Fibroblast of upper back skin (primary cell): ENCODE results near the gene TRDMT1.
"Not testable (repeated sequence)": the region's sequence is repeated elsewhere in the genome, so short reads cannot be mapped to it uniquely, and the experiment has no call there.

Source experiments
- DNase-seq: peaks from one replicate; pipeline ENCODE4 v3.0.0-alpha.2; 2013

Gene TRDMT1

DNA sequence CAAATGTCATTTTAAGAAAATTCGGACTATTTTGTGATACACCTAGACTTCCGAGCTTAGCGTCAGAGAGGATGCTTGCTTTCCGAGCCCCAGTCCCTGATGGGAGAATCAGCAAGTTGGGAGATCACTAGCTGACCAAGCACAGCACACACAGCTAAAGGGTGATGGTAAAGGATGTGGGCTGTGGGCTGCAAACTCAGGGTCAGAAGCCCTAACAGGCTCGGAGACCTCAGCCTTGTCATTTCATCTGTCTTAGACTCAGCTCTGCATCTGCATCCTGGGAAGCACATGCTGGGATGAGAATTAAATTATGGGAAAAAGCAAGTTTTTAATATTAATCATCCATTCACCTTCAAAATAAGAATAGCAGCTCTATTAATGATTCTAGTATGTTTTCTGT lies 75.1 kb downstream of the TRDMT1 start:
- no peak for DNase-seq

DNA sequence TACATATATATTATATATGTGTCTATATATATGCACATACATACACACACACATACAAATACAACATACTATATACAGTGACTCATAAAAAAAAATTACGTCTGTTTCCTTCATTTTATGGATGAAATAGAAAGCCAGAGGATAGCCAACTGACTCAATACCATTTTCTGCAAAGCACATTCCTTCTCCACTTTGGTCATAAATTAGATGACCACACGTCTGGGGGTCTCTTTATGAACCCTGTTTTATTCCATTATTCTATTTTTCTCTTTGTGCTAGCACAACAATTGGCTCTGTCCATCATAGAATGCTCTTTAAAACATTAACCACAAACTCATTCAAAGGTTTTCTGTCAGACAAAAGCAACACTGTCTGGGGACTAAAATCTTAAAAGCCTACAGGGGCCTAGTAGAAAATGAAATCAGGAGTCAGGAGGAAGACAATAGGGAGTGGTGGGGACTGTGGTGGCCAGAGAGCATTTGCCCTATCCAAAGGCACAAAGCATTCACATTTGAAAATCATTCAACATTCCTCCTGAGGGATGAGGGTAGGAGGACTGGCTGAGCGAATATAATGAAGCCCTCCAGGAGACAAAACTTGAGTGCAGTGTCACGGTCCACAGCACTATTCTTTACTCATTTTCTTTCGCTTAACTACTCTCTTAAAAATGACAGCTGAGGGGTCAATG lies 76.1 kb downstream of the TRDMT1 start:
- peak; percentile 54 for DNase-seq

DNA sequence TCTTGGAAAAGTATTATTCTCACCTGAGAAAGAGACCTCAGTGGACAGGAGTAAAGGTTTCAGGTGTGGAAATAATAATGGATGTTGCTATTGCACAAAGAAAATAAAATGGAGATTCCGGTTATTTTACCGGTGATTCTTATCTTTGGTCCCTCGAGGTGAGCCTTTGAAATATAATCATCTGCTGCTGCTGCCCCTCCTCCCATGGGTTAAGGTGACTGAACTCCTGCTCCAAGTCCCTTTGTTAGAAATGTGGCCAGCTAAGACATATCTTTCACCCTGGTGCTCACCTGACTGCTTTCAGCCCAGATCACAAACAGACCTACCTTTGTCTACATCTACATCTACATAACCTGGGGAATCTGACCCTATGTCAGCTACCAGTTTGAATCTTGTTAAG lies 77.5 kb downstream of the TRDMT1 start:
- DNase-seq: no peak

DNA sequence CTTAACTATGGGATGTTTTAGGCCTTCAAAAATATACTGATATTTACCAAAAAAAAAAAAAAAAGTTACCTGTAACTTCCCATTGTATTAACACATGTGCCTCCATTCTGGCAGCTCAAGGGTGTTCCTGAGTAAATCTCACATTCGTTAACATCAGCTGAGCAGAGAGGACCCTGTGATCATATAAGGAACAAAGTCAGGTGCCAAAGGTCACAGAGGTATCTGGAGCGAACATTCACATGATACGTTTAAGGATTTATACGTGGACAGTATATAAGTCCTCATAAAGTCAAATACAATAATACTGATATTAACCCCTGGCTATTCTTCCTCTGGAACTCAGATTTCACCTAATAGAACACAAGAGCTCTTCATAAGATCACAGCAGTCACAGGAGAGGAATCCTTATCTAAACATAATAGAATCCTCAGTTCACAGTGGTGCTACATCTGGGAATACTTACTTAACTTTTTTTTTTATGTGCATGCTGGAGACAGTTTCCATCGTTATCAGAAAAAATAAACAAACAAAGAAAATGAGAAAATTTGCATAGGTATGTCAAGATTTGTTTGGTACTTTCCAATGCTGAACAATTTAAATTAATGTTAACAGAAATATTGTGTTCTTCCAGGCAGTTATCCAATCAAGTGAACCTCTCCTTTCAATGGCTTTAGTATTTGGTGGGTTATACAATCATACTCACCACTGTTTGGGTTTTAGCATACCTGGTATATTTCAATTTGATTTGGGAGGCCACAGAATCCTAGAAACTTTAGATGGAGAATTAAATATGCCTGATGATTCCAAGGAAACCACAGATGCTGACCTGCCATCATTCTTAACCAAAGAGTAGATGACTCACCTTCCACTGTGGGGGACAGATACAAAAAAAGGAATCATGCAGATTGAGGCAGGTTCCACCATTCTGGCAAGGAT lies 78.5 kb downstream of the TRDMT1 start:
- peak; percentile 89 for DNase-seq

DNA sequence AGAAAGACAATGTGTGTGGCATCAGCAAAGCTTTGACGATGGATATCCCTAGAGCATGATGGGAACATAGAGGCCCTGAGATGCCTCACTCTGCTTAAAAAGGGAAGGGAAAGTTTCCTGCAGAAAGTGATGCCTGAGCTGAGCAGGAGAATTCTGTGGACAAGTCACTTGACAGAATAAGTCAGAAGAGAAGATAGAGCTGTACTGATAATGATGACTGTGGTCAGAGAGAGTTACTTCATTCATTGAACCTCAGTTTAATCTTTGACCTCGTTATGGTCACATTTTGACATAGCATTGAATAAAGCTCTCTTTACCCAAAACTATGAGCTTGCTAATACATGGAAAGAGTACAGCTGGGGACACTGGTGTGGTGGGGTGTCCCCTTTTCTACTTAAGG lies 79.4 kb downstream of the TRDMT1 start:
- DNase-seq: no peak

DNA sequence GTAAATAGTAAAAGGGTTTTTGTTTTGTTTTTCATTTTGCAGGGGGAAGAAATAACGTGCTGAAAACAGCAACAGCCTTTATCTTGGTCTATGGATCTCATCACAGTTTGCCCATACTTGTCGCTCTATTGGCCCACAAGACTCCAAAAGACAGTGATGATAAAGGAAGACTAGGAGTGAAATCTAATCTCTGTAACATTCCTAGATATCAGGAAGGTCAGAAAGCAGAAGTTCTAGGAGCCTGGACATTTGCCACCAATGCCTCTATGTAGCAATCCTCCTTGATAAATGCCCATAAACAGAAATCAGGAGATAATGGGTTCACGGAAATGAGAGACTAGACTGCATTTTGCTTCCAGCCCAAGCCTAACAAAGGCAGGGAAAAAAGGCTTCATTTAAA lies 80.8 kb downstream of the TRDMT1 start:
- DNase-seq: no peak

DNA sequence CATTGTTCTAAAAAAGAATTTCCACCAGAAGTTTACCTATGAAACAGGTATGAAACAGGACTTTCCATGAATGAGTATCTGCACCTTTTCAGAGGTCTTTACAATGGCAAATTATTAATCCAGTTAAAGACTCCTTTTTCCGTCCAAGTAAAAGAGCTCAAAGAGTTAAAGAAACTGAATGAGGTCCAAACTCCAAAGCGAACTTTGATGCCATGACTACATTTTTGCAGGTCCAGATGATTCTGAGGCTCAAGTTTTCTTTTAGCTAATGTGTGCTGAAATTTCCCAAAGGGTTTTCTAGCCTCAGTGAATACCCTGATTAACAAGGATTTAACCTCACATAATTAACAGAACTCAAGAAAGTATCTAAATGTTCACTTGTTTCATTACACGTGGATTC lies 81.6 kb downstream of the TRDMT1 start:
- no peak for DNase-seq

DNA sequence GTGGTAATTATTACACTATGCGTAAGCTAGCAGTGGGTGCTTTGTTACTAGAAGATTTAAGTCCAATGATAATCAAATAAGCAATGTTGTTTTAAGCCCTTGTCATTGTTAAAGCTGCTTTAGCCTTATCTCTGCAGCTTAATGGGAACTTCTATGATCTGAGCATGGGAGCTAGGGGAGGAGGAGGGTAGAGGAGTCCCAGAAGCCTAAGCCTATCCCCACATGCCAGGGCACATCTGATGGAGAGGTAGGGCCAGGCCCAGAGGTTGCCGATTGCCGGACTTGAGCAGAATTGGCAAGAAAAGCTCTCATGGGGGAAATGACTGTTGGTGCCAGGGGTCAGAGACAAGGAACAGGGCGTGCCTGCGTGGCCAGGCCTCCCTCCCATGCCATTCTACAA lies 85.3 kb downstream of the TRDMT1 start:
- DNase-seq: no peak

DNA sequence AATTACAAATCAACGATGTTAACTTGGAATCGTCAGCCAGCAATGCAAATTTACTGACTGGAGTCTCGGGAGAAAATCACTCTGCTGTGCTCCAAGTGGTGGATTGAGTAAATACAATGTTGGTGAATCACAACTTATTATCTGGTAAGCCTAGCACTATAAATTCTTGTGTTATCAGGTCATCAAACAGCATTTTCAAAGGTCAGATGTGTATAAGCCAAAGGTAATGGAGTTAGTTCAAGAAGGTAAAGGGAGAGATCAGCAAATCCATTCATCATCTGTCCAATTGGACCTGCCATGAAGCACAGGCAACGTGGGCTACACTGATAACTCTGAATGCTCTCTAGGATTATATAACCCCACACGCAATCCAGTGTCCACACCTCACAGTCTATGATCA lies 85.8 kb downstream of the TRDMT1 start:
- peak; percentile 50 for DNase-seq

DNA sequence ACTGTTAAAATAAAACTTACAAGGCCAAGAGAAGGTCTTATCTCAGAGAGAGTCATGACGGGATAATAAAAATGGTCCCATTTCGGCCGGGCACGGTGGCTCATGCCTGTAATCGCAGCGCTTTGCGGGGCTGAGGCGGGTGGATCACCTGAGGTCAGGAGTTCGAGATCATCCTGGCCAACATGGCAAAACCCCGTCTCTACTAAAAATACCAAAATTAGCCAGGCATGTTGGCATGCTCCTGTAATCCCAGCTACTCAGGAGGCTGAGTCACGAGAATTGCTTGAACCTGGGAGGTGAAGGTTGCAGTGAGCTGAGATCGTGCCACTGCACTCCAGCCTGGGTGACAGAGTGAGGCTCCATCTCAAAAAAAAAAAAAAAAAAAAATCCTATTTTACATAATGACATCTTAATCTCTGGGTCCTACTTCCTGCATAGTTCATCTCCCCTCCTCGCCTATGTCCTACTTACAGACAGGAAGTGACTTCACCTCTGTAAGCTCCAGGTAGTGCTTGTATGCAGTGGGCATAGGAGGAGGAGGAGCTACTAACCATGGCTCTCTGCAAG lies 86.5 kb downstream of the TRDMT1 start:
- DNase-seq: not testable (repeated sequence)

DNA sequence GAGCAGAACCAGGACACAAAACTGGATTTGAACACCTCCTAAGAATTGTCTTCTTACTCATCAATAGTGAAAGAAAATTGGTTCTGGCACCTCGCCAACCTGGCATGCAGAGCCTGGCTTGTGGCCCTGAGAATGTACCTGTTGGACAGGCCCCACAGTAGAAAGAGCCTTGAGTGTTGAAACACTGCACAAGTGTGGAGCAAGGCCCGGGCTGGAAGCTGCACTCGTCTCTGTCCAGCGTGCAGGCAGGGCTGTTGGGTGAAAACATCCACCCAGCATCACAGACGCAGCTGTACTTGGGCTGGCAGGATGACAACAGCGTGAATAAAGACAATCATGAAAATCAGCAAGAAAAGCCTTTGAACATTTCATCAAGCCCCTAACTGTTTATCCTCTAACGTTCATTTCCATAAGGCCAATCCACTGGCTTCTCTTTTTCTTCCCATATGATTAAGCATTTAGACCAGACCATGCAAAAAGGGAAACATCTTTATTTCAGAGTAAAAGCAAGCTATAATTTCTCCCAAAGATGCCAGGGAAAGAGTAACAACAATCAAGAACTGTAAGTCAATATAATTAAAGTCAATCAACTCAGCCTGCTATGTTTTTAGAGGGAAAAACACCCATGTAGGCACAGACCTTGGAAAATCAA lies 87.5 kb downstream of the TRDMT1 start:
- DNase-seq: peak; percentile 62

DNA sequence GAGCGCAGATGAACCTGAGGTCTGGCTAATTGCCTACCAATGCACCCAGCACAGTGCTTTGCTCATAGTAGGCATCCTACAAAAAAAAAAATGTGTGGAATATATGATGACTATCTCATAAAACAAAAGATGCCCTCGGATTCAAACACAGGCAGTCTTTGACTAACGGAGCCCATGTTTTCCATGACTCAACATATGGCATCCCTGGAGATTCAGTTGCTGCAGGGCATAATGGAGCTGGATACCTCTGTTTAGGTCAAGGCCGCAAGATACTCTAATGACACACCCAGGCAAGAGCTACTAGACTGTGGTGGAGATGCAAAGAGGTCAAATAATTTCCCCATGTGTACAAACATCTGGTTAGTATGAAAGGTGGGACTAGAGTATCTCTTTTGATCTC lies 88.1 kb downstream of the TRDMT1 start:
- no peak for DNase-seq

DNA sequence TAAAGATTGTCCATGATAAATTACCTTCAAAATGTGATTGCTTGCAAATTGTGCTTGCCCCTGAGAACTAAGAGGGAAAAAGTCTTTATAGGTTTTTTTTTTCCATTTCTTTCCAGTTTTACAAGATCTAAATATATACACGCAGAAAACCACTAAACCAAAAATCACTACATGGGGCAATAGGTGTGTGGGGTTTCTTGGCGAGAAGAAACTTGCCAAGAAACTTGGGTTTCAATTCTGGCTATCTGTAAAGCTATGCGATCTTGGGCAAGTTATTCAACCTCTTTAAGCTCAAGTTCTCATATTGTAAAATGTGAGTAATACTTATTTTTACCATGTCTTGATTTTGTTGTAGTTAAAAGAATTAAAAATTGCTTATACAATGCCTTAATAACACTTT lies 88.9 kb downstream of the TRDMT1 start:
- DNase-seq: no peak

DNA sequence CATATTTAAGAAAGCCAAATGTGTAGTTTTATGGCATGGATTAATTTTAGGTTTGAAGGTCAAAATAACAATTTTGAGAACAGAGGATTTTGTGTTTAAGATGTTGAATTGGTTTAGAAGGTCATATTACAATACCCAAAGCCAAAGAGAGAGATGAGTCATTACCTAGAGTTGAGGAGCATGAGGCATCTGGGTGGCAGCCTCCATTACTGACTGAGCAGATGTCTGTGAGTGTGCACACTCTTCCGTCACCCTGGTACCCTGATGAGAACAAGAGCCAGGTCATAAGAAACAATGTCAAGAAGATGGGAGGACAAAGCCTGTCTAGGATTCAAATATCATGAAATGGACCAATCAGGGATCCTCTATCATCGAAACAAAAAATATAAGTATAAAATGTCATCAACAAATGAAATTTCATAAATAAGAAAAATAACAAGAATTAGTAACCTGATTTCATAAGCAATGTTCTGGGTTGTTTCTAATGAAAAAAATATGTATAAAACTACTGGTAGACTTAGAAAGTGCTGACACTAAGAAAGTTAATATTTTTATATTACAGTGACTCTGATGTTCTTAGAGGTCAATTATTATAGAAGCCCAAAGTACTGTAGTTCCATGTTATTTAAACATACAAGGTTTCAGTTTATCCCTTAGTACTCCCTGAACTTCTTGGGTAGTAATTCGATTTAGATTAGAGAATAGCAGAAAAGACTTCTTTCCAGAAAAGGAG lies 91.8 kb downstream of the TRDMT1 start:
- DNase-seq: peak; percentile 64

DNA sequence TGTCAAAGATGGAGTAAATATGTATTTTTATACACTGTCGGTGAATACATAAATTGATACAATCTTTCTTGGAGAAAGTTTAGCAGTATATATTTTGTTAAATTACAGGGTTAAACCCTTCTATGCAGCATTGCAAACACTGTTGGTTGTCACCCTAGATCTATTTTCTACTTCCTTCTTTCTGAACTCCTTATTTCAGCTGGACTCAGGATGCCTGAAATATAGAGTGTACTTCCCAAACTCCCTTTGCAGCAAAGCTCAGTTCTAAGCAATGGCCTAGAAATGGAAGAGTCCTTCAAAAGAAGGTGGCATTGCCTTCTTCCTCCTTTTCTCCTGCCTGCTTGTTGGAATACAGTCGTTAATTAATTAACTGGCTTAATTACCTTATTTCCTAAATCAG lies 92.4 kb downstream of the TRDMT1 start:
- no peak for DNase-seq

DNA sequence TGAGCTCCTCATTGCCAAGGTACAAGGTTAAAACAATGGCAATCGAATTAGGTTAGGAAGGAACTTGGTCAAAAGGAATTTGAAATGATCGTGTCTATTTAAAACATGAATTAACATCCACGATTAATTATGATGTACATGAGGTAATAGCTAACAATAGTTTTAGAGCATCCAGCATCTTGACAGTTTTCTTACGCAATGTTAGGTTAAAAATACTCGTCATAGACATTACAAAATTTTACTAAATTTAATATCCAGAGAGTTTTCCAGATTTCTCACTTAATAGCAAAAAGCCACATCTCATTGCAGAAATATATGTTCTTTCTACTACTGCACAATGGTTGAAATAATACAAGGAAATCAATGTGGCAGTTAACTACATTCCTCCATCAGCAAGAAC lies 94.5 kb downstream of the TRDMT1 start:
- no peak for DNase-seq

DNA sequence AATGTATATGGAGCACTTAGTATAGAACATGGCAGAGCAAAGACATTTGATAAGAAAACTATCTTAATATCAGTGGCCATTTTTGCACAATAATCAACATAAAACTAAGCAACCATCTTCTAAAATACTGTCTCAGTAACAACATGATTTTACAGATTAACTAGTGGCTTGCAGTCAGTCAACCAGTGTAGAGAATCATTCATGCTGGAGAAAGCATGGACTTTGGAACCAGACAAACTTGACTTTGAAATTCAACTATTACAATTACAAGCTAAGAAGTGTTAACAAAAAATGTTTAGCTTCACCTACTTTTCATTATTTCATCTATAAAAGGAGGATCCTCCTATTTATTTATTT lies 99.6 kb downstream of the TRDMT1 start:
- no peak for DNase-seq

DNA sequence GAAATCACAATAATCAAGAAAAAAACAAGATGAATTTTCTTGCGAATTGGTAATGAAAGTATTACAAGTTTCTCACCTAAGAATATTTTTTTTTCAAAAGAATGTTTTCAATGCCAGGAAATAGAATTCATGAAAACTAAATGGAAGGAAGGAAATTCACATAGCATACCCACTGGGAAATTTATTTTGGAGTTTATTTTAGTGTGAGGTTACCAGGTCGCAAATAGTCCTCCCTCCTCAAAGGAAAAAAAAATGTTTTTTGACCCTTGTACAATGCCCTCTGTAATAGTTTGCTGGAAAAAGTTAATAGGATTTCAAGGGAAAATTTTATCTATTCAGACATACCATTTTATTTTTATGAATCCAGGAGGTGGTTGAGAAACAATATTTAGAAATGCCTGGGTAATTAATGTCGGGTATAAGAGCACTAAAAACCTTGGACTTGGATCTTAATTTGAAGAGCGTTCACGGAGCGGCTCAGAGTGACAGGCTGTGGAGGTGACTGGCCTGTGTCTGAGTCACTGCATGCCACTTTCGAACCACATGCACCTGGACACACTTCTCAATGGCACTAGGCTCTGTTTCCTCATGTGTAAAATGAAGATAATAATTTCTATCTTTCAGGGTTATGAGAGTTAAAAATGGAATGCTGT lies 100.1 kb downstream of the TRDMT1 start:
- no peak for DNase-seq

DNA sequence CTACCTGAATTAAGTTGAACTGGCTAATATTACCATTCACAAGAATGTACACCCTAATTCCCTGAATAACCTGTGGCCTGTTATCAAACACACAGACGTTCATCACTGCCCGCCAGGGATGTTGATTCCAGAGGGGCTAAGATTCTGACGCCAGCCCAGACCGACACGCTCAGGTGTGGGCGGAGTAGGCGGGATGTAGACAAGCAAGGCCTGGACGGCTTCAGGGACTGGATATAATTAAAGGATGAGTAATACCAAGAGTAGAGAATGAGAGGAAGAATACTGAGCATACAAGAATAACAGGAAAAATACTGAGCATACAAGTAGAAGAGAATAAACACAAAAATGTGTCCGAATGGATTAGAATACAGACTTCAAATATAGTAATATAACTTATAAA lies 100.9 kb downstream of the TRDMT1 start:
- no peak for DNase-seq

DNA sequence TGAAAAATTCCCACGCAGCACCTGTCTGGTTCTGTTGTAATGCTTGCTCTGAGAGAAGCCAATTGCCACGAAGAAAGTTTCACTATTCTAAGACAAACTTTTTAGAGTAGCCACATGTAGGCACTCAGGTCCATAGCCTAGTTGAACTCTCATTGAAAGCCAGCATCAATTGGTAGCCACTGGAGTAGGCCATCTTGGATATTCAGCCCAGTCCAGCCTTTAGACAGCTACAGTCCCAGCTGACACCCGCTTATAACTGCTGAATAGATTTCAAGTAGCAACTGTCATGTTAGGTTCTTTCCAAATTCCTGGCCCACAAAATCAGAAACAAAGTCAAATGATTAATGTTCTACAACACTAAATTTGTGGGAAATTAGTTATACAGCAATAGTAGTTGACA lies 103.5 kb downstream of the TRDMT1 start:
- DNase-seq: no peak
